HEK293 (cell line): ENCODE results near the gene ADM.

Experiments used
- CTCF ChIA-PET: fragments of 350-600 bp; formaldehyde crosslinking; extraction: SDS; loops from one replicate; lab custom pipeline; 2021; ENCODE audit warnings: antibody characterized with exemption; lab: Yijun Ruan, JAX
- POLR2A ChIA-PET: fragments of 300-600 bp; formaldehyde crosslinking; extraction: SDS; loops from one replicate; lab custom pipeline; 2020; ENCODE audit warnings: antibody characterized with exemption, inconsistent platforms; lab: Yijun Ruan, JAX
- H3K27ac ChIP-seq: fragments of 200-500 bp; sonication (Bioruptor generic); 2 replicates; pipeline ENCODE4 v1.5.1; 2014; ENCODE audit warnings: low read depth, low read length, control low read depth, inconsistent platforms; ENCODE audit errors: extremely low read depth
- H3K36me3 ChIP-seq, 2 experiments: fragments of 200-500 bp in 1 of 2; sonication (Bioruptor generic) in 1 of 2; 1 replicate in 1 of 2; 2 replicates in 1 of 2; pipeline ENCODE4 v1.5.1; 2014 to 2017; ENCODE audit warnings: inconsistent platforms in 2 of 2, low read length in 2 of 2; ENCODE audit not compliant: control insufficient read depth in 2 of 2, insufficient read depth in 1 of 2
- H3K4me1 ChIP-seq: fragments of 200-500 bp; sonication (Bioruptor generic); 2 replicates; pipeline ENCODE4 v1.5.1; 2014; ENCODE audit warnings: mild to moderate bottlenecking, low read length, inconsistent platforms; ENCODE audit not compliant: control insufficient read depth, insufficient read depth
- H3K4me3 ChIP-seq: 2 replicates; pipeline ENCODE4 v1.5.1; 2011; ENCODE audit warnings: low read depth, mild to moderate bottlenecking, control low read depth, low read length, moderate library complexity
- H3K9me3 ChIP-seq: fragments of 200-500 bp; sonication (Bioruptor generic); 2 replicates; pipeline ENCODE4 v1.5.1; 2014; ENCODE audit warnings: low read depth, low read length, inconsistent platforms; ENCODE audit not compliant: control insufficient read depth, insufficient read depth
- KLF7 ChIP-seq: fragments of 450-650 bp; formaldehyde crosslinking; IDR thresholded peaks from 2 replicates; pipeline ENCODE4 v1.5.1; 2016; ENCODE audit warnings: missing biosample characterization, missing genetic modification characterization, borderline replicate concordance
- MEIS1 ChIP-seq: sonication (generic); formaldehyde crosslinking; IDR thresholded peaks from 2 replicates; pipeline ENCODE4 v1.8.1; 2022; ENCODE audit warnings: missing genetic modification reagents, mild to moderate bottlenecking, borderline replicate concordance
- OVOL3 ChIP-seq: fragments of 450-650 bp; formaldehyde crosslinking; IDR thresholded peaks from 2 replicates; pipeline ENCODE4 v1.5.1; 2016; ENCODE audit warnings: missing biosample characterization, missing genetic modification characterization
- PBX3 ChIP-seq: sonication (generic); formaldehyde crosslinking; IDR thresholded peaks from 2 replicates; pipeline ENCODE4 v1.8.1; 2022; ENCODE audit warnings: mild to moderate bottlenecking, moderate library complexity, missing genetic modification reagents
- PRDM6 ChIP-seq: fragments of 450-650 bp; formaldehyde crosslinking; IDR thresholded peaks from 2 replicates; pipeline ENCODE4 v1.5.1; 2017; ENCODE audit warnings: missing biosample characterization, missing genetic modification characterization
- ZFHX2 ChIP-seq: fragments of 450-650 bp; formaldehyde crosslinking; conservative IDR thresholded peaks from 2 replicates; pipeline ENCODE4 v1.5.1; 2016; ENCODE audit warnings: missing biosample characterization, missing genetic modification characterization
- ZNF138 ChIP-seq: fragments of 450-650 bp; formaldehyde crosslinking; IDR thresholded peaks from 2 replicates; pipeline ENCODE4 v1.5.1; 2016; ENCODE audit warnings: missing biosample characterization, missing genetic modification characterization, borderline replicate concordance
- ZNF148 ChIP-seq: fragments of 450-650 bp; formaldehyde crosslinking; IDR thresholded peaks from 2 replicates; pipeline ENCODE4 v1.5.0; 2017; ENCODE audit warnings: missing biosample characterization, missing genetic modification characterization, borderline replicate concordance
- ZNF202 ChIP-seq: fragments of 450-650 bp; formaldehyde crosslinking; IDR thresholded peaks from 2 replicates; pipeline ENCODE4 v1.5.1; 2016; ENCODE audit warnings: missing biosample characterization, missing genetic modification characterization, borderline replicate concordance
- ZNF221 ChIP-seq: fragments of 450-650 bp; formaldehyde crosslinking; IDR thresholded peaks from 2 replicates; pipeline ENCODE4 v1.5.1; 2017; ENCODE audit warnings: missing biosample characterization, missing genetic modification characterization, borderline replicate concordance
- ZNF335 ChIP-seq: fragments of 450-650 bp; formaldehyde crosslinking; conservative IDR thresholded peaks from 2 replicates; pipeline ENCODE4 v1.5.1; 2016; ENCODE audit warnings: missing biosample characterization, missing genetic modification characterization
- ZNF394 ChIP-seq: fragments of 450-650 bp; formaldehyde crosslinking; IDR thresholded peaks from 2 replicates; pipeline ENCODE4 v1.5.1; 2016; ENCODE audit warnings: missing biosample characterization, missing genetic modification characterization, mild to moderate bottlenecking, moderate library complexity, borderline replicate concordance
- ZNF529 ChIP-seq: fragments of 450-650 bp; formaldehyde crosslinking; IDR thresholded peaks from 2 replicates; pipeline ENCODE4 v1.5.1; 2017; ENCODE audit warnings: missing genetic modification characterization, missing biosample characterization; ENCODE audit not compliant: insufficient replicate concordance
- ZNF549 ChIP-seq: fragments of 450-650 bp; IDR thresholded peaks from 2 replicates; pipeline ENCODE4 v1.5.1; 2018; ENCODE audit warnings: missing biosample characterization, missing genetic modification characterization, mild to moderate bottlenecking, inconsistent platforms, moderate library complexity
- ZNF558 ChIP-seq: fragments of 450-650 bp; formaldehyde crosslinking; IDR thresholded peaks from 2 replicates; pipeline ENCODE4 v1.5.1; 2016; ENCODE audit warnings: missing biosample characterization, missing genetic modification characterization
- ZNF585B ChIP-seq: fragments of 450-650 bp; formaldehyde crosslinking; IDR thresholded peaks from 2 replicates; pipeline ENCODE4 v1.5.1; 2016; ENCODE audit warnings: missing biosample characterization, missing genetic modification characterization
- ZNF621 ChIP-seq: fragments of 450-650 bp; formaldehyde crosslinking; IDR thresholded peaks from 2 replicates; pipeline ENCODE4 v1.5.1; 2017; ENCODE audit warnings: missing biosample characterization, missing genetic modification characterization
- ZNF639 ChIP-seq: fragments of 450-650 bp; formaldehyde crosslinking; IDR thresholded peaks from 2 replicates; pipeline ENCODE4 v1.5.1; 2016; ENCODE audit warnings: missing biosample characterization, missing genetic modification characterization
- ZNF707 ChIP-seq: fragments of 450-650 bp; formaldehyde crosslinking; IDR thresholded peaks from 2 replicates; pipeline ENCODE4 v1.5.1; 2016; ENCODE audit warnings: missing biosample characterization, missing genetic modification characterization
- ZNF76 ChIP-seq: fragments of 450-650 bp; formaldehyde crosslinking; IDR thresholded peaks from 2 replicates; pipeline ENCODE4; 2016; ENCODE audit warnings: low read depth, missing biosample characterization, missing genetic modification characterization, borderline replicate concordance
- ZNF843 ChIP-seq: fragments of 450-650 bp; formaldehyde crosslinking; IDR thresholded peaks from 2 replicates; pipeline ENCODE4 v1.5.1; 2016; ENCODE audit warnings: missing biosample characterization, missing genetic modification characterization
- ZXDB ChIP-seq: fragments of 450-650 bp; formaldehyde crosslinking; IDR thresholded peaks from 2 replicates; pipeline ENCODE4 v1.5.1; 2016; ENCODE audit warnings: missing biosample characterization, missing genetic modification characterization

Gene ADM

GRCh38 chr11:10273738-10274137 lies 31.1 kb upstream of the ADM start:
- Histone ChIP-seq H3K27ac (no peak overlapping the region), H3K4me1 (no peaks in the 10 kb centered on the region)
- TF ChIP-seq ZNF202 (tag by site-specific recombination): no peak
- no peak for TF ChIP-seq ZNF335 (tag by site-specific recombination)
- no peak for TF ChIP-seq PBX3 (CRISPR knock-in tag)
- TF ChIP-seq ZNF558 (tag by site-specific recombination): no peak
- TF ChIP-seq, all 188 proteins: peak for 0
- Histone ChIP-seq H3K9me3 (no peaks in the 10 kb centered on the region), H3K4me3 (no peak overlapping the region), H3K36me3 (no peaks in the 10 kb centered on the region)
- CTCF ChIA-PET: interaction anchor here (0.7 to 0.9 kb wide), 3 partner anchors 9 to 288 kb away, joined by 3 read pairs; partner anchors contain the start of gene ADM
- POLR2A ChIA-PET: no interaction called here

- POLR2A ChIA-PET: no interaction called here
- TF ChIP-seq ZNF529 (tag by site-specific recombination): no peak
- no peak for TF ChIP-seq ZNF843 (tag by site-specific recombination)
- no peak for TF ChIP-seq ZNF148 (tag by site-specific recombination)
- TF ChIP-seq MEIS1 (CRISPR knock-in tag): no peak
- Histone ChIP-seq H3K4me1 (no peaks in the 10 kb centered on the region), H3K4me3 (no peak overlapping the region), H3K9me3 (no peaks in the 10 kb centered on the region), H3K27ac (no peak overlapping the region), H3K36me3 (no peaks in the 10 kb centered on the region)
- CTCF ChIA-PET: interaction anchor here (0.7 to 0.9 kb wide), 3 partner anchors 8 to 199 kb away, joined by 3 to 4 read pairs (median 3); no protein-coding TSS in a partner anchor
These were observed 30.1 kb upstream of the ADM start for GRCh38 chr11:10274726-10275125.

- no peaks in the 10 kb centered on the region for H3K4me1 ChIP-seq
- H3K4me3 ChIP-seq: no peak overlapping the region
- ChIA-PET POLR2A (no interaction called here), CTCF (no interaction called here)
- H3K36me3 ChIP-seq: no peaks in the 10 kb centered on the region
- TF ChIP-seq ZNF621 (tag by site-specific recombination) (no peak), ZNF221 (no peak), KLF7 (tag by site-specific recombination) (no peak), ZXDB (tag by site-specific recombination) (no peak), ZNF558 (tag by site-specific recombination) (no peak), ZNF585B (tag by site-specific recombination) (no peak), ZNF76 (tag by site-specific recombination) (no peak), ZNF707 (no peak), ZNF138 (tag by site-specific recombination) (no peak), ZNF639 (tag by site-specific recombination) (no peak), PRDM6 (tag by site-specific recombination) (no peak), ZFHX2 (no peak), ZNF394 (no peak), ZNF549 (no peak), OVOL3 (tag by site-specific recombination) (no peak)
- no peak overlapping the region for H3K27ac ChIP-seq
- no peaks in the 10 kb centered on the region for H3K9me3 ChIP-seq
These were observed 29.2 kb upstream of the ADM start for GRCh38 chr11:10275714-10276113.
